Measurements from ENCODE around the gene WRAP73. TPM values are rescaled to one million over a fixed set of nuclear protein-coding genes. Genes with fewer than 3 reads are reported as not detected.
"Not testable (repeated sequence)": the region's sequence is repeated elsewhere in the genome, so short reads cannot be mapped to it uniquely, and the experiment has no call there.

WRAP73 gene
- total and polyA plus RNA-seq, 2 experiments from 2014 or later = 22.6 to 43.3 TPM

DNA sequence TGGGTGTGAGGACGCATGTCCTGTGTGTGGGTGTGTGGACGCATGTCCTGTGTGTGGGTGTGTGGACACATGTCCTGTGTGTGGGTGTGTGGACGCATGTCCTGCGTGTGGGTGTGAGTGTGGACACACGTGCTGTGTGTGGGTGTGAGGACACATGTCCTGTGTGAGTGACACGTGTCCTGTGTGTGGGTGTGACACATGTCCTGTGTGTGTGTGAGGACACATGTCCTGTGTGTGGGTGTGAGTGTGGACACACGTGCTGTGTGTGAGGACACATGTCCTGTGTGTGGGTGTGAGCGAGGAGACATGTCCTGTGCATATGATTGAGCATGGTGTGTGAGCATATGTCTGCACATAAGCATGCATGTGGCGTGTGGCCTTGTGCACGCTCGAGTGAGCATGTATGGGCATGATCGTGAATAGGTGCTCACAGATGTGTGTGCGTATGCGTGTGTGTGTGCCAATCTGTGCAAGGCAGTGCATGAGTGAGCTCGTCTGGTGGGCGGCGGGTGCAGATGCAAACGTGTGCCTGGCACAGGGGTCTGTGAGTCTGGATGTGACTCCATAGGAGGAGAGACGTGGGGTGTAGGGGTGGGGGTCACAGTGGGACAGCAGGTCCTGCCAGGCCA is 63.8 kb downstream of the WRAP73 start:
- Mint-ChIP-seq H3K36me3 (ENCODE audit: low read depth) (no peaks in the 10 kb centered on the region; the same call in 2 of the 3 replicates), H3K9me3 (no peaks in the 10 kb centered on the region), H3K27me3 (ENCODE audit: insufficient read depth, low read depth, poor library complexity) (peaks cover 5% of the 10 kb centered on the region), H3K27ac (no peak overlapping the region), H3K4me3 (no peak overlapping the region), H3K4me1 (peaks cover 17% of the 10 kb centered on the region)
- Histone ChIP-seq H3K4me3 (no peak overlapping the region), H3K36me3 (ENCODE audit: insufficient read depth) (no peaks in the 10 kb centered on the region), H3F3A (replicated peaks; ENCODE audit: low read depth) (0 out of 2 replicates have a peak, but pooled peaks cover 3% of the 10 kb centered on the region), H2AFZ (no peak overlapping the region), H3K4me1 (ENCODE audit: insufficient read depth) (no peaks in the 10 kb centered on the region), H3K4me2 (no peak overlapping the region), H4K20me1 (replicated peaks; ENCODE audit: insufficient read depth) (no peaks in the 10 kb centered on the region), H3K9me2 (ENCODE audit: insufficient read depth) (no peaks in the 10 kb centered on the region), H3K79me2 (replicated peaks; ENCODE audit: insufficient read depth) (no peaks in the 10 kb centered on the region), H3K27me3 (ENCODE audit: insufficient read depth) (no peaks in the 10 kb centered on the region), H3K27ac (ENCODE audit: low read depth) (no peak overlapping the region)
- TF ChIP-seq, protein P1, sequence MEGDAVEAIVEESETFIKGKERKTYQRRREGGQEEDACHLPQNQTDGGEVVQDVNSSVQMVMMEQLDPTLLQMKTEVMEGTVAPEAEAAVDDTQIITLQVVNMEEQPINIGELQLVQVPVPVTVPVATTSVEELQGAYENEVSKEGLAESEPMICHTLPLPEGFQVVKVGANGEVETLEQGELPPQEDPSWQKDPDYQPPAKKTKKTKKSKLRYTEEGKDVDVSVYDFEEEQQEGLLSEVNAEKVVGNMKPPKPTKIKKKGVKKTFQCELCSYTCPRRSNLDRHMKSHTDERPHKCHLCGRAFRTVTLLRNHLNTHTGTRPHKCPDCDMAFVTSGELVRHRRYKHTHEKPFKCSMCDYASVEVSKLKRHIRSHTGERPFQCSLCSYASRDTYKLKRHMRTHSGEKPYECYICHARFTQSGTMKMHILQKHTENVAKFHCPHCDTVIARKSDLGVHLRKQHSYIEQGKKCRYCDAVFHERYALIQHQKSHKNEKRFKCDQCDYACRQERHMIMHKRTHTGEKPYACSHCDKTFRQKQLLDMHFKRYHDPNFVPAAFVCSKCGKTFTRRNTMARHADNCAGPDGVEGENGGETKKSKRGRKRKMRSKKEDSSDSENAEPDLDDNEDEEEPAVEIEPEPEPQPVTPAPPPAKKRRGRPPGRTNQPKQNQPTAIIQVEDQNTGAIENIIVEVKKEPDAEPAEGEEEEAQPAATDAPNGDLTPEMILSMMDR (conservative IDR thresholded peaks at IDR 0.05; ENCODE audit: low read depth in 2 of 2) = no peak
- TF ChIP-seq EZH2 (IDR thresholded peaks at IDR 0.05; ENCODE audit: low read depth, unreplicated experiment) (no peak), ZNF114 (CRISPR knock-in tag; IDR thresholded peaks at IDR 0.05) (no peak)
- ATAC-seq (no peak), DNase-seq (ENCODE audit: low spot score) (no peak)

DNA sequence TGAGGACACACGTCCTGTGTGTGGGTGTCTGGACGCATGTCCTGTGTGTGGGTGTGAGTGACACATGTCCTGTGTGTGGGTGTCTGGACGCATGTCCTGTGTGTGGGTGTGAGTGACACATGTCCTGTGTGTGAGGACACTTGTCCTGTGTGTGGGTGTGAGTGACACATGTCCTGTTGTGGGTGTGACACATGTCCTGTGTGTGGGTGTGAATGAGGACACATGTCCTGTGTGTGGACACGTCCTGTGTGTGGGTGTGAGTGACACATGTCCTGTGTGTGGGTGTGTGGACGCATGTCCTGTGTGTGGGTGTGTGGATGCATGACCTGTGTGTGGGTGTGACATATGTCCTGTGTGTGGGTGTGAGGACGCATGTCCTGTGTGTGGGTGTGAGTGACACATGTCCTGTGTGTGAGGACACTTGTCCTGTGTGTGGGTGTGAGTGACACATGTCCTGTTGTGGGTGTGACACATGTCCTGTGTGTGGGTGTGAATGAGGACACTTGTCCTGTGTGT is 64.5 kb downstream of the WRAP73 start:
- H3F3A ChIP-seq (replicated peaks; ENCODE audit: low read depth); H2AFZ ChIP-seq; H3K27me3 Mint-ChIP-seq (ENCODE audit: insufficient read depth, low read depth, poor library complexity); H3K4me3 ChIP-seq; H3K4me2 ChIP-seq; H3K4me1 ChIP-seq (ENCODE audit: insufficient read depth); DNase-seq (ENCODE audit: low spot score); H3K27me3 ChIP-seq (ENCODE audit: insufficient read depth); H3K79me2 ChIP-seq (replicated peaks; ENCODE audit: insufficient read depth); H3K36me3 ChIP-seq (ENCODE audit: insufficient read depth); H3K36me3 Mint-ChIP-seq (ENCODE audit: low read depth); H3K4me3 Mint-ChIP-seq; ATAC-seq; H3K27ac Mint-ChIP-seq; H3K27ac ChIP-seq (ENCODE audit: low read depth); H3K9me3 Mint-ChIP-seq; H4K20me1 ChIP-seq (replicated peaks; ENCODE audit: insufficient read depth); H3K9me2 ChIP-seq (ENCODE audit: insufficient read depth): not testable (repeated sequence)
- H3K4me1 Mint-ChIP-seq = peaks cover 13% of the 10 kb centered on the region

DNA sequence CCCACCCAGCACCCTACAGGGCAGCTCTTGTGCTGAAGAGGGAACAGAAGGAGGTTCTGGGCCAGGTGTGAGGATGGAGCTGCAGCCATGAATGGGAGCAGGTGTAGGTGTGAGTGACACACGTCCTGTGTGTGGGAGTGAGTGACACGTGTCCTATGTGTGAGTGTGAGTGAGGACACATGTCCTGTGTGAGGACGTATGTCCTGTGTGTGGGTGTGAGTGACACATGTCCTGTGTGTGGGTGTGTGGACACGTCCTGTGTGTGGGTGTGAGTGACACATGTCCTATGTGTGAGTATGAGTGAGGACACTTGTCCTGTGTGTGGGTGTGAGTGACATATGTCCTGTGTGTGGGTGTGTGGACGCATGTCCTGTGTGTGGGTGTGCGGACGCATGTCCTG is 65.0 kb downstream of the WRAP73 start:
- Histone ChIP-seq H3F3A (replicated peaks; ENCODE audit: low read depth) (0 out of 2 replicates have a peak, but pooled peaks cover 3% of the 10 kb centered on the region), H3K36me3 (ENCODE audit: insufficient read depth) (no peaks in the 10 kb centered on the region), H3K27me3 (ENCODE audit: insufficient read depth) (no peaks in the 10 kb centered on the region), H3K4me3 (no peak overlapping the region), H3K27ac (ENCODE audit: low read depth) (no peak overlapping the region), H3K9me2 (ENCODE audit: insufficient read depth) (no peaks in the 10 kb centered on the region), H3K4me1 (ENCODE audit: insufficient read depth) (no peaks in the 10 kb centered on the region), H3K4me2 (no peak overlapping the region), H2AFZ (no peak overlapping the region), H4K20me1 (replicated peaks; ENCODE audit: insufficient read depth) (no peaks in the 10 kb centered on the region), H3K79me2 (replicated peaks; ENCODE audit: insufficient read depth) (no peaks in the 10 kb centered on the region)
- no peak for DNase-seq (ENCODE audit: low spot score)
- no peak for ATAC-seq
- Mint-ChIP-seq H3K9me3 (no peaks in the 10 kb centered on the region), H3K4me1 (peaks cover 9% of the 10 kb centered on the region), H3K27me3 (ENCODE audit: insufficient read depth, low read depth, poor library complexity) (peaks cover 5% of the 10 kb centered on the region), H3K27ac (no peak overlapping the region), H3K4me3 (no peak overlapping the region), H3K36me3 (ENCODE audit: low read depth) (no peaks in the 10 kb centered on the region; the same call in 2 of the 3 replicates)
- TF ChIP-seq NANOG (IDR thresholded peaks at IDR 0.05; ENCODE audit: borderline replicate concordance) = no peak
- no peak for TF ChIP-seq EZH2phosphoT487 (IDR thresholded peaks at IDR 0.05; ENCODE audit: unreplicated experiment)
- TF ChIP-seq ETS1 (IDR thresholded peaks at IDR 0.05) = no peak
- TF ChIP-seq, protein P2, sequence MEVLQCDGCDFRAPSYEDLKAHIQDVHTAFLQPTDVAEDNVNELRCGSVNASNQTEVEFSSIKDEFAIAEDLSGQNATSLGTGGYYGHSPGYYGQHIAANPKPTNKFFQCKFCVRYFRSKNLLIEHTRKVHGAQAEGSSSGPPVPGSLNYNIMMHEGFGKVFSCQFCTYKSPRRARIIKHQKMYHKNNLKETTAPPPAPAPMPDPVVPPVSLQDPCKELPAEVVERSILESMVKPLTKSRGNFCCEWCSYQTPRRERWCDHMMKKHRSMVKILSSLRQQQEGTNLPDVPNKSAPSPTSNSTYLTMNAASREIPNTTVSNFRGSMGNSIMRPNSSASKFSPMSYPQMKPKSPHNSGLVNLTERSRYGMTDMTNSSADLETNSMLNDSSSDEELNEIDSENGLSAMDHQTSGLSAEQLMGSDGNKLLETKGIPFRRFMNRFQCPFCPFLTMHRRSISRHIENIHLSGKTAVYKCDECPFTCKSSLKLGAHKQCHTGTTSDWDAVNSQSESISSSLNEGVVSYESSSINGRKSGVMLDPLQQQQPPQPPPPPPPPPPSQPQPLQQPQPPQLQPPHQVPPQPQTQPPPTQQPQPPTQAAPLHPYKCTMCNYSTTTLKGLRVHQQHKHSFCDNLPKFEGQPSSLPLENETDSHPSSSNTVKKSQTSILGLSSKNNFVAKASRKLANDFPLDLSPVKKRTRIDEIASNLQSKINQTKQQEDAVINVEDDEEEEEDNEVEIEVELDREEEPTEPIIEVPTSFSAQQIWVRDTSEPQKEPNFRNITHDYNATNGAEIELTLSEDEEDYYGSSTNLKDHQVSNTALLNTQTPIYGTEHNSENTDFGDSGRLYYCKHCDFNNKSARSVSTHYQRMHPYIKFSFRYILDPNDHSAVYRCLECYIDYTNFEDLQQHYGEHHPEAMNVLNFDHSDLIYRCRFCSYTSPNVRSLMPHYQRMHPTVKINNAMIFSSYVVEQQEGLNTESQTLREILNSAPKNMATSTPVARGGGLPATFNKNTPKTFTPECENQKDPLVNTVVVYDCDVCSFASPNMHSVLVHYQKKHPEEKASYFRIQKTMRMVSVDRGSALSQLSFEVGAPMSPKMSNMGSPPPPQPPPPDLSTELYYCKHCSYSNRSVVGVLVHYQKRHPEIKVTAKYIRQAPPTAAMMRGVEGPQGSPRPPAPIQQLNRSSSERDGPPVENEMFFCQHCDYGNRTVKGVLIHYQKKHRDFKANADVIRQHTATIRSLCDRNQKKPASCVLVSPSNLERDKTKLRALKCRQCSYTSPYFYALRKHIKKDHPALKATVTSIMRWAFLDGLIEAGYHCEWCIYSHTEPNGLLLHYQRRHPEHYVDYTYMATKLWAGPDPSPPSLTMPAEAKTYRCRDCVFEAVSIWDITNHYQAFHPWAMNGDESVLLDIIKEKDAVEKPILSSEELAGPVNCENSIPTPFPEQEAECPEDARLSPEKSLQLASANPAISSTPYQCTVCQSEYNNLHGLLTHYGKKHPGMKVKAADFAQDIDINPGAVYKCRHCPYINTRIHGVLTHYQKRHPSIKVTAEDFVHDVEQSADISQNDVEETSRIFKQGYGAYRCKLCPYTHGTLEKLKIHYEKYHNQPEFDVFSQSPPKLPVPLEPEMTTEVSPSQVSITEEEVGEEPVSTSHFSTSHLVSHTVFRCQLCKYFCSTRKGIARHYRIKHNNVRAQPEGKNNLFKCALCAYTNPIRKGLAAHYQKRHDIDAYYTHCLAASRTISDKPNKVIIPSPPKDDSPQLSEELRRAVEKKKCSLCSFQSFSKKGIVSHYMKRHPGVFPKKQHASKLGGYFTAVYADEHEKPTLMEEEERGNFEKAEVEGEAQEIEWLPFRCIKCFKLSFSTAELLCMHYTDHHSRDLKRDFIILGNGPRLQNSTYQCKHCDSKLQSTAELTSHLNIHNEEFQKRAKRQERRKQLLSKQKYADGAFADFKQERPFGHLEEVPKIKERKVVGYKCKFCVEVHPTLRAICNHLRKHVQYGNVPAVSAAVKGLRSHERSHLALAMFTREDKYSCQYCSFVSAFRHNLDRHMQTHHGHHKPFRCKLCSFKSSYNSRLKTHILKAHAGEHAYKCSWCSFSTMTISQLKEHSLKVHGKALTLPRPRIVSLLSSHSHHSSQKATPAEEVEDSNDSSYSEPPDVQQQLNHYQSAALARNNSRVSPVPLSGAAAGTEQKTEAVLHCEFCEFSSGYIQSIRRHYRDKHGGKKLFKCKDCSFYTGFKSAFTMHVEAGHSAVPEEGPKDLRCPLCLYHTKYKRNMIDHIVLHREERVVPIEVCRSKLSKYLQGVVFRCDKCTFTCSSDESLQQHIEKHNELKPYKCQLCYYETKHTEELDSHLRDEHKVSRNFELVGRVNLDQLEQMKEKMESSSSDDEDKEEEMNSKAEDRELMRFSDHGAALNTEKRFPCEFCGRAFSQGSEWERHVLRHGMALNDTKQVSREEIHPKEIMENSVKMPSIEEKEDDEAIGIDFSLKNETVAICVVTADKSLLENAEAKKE (CRISPR knock-in tag; IDR thresholded peaks at IDR 0.05) = no peak

All from GM23338 (cell line).